ENCODE data around the gene PKHD1.

- TF ChIP-seq CTCF (IDR thresholded peaks at IDR 0.05; ENCODE audit: low read depth, low read length) (no peak), POLR2A (IDR thresholded peaks at IDR 0.05; ENCODE audit: extremely low read depth, insufficient read length) (no peak)
Observed at GRCh38 chr6:51927450-51927849, 160.0 kb downstream of the PKHD1 start.
